GM18508 (cell line): ENCODE data around the gene TM6SF1.
"Not testable (repeated sequence)": the region's sequence is repeated elsewhere in the genome, so short reads cannot be mapped to it uniquely, and the experiment has no call there.

Experiments
- ATAC-seq: cut with Tn5 transposase; IDR thresholded peaks from one replicate; pipeline ENCODE4 v1.9.1; 2021; ENCODE audit warnings: moderate number of reproducible peaks; ENCODE audit not compliant: insufficient read depth, unreplicated experiment

Gene TM6SF1

GRCh38 chr15:83106994-83107840, at the start of gene TM6SF1:
TM6SF1 (plus strand) TSS chr15:83107645; CDS start chr15:83107681, 36 bp downstream.
- no peak for ATAC-seq

DNA sequence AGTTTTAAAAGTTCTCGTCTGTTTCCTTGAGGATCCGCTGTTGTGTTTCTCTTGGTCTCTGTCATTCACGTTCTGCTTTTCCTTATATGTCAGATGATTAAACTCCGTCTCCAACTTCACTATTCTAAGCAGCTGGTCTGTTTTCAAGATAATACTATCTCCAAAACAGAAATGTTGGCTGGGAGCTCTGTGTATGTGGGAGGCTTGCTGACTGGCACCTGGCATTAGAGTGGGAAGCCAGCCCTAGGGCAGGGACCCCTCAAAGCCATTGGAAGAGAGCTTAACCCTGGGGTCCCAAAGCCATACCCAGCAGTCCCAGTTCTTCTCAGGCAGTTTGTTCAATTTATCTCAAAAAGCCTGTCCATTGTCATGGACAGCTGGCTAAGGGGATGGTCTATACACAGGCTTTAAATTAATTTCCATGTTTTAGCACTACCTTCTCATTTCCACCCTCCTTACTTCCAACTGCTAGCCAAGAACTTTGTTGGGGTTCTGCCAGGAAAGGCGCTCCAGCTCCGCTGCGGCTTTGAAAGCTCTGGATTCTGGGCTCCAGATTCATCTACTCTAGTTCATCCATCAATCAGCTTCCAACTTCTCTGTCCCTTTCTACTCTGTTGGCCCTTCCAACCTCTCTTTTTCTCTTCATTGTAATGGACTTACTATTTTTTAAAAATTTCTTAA, 49.6 kb upstream of the TM6SF1 start:
- ATAC-seq = no peak

DNA sequence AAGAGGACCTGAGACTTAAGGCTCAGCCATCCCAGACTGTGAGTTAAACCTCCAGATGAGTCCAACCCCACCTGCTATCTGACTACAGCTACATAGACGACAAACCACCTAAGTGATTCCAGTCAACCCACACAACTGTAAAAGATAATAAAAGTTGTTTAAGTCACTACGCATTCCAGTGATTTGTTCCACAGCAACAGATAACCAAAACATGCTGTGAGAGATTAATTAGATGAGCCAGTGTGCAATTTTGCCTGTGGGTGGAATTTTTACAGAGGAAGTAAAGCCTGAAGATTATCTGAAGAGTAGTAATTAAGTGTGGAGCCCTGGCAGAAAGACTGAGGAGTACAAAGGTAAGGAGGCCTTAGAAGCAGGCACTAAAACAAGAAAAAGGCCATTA, 45.8 kb upstream of the TM6SF1 start:
- ATAC-seq = no peak

GRCh38 chr15:83062768-83063180, 44.7 kb upstream of the TM6SF1 start:
- no peak for ATAC-seq

- no peak for ATAC-seq
These were observed 43.9 kb upstream of the TM6SF1 start for GRCh38 chr15:83063551-83063950.

- no peak for ATAC-seq
These were observed 42.6 kb upstream of the TM6SF1 start for GRCh38 chr15:83064859-83065258.

- no peak for ATAC-seq
These were observed 42.0 kb upstream of the TM6SF1 start for GRCh38 chr15:83065431-83065830.

GRCh38 chr15:83066034-83066733, 41.3 kb upstream of the TM6SF1 start:
- no peak for ATAC-seq

DNA sequence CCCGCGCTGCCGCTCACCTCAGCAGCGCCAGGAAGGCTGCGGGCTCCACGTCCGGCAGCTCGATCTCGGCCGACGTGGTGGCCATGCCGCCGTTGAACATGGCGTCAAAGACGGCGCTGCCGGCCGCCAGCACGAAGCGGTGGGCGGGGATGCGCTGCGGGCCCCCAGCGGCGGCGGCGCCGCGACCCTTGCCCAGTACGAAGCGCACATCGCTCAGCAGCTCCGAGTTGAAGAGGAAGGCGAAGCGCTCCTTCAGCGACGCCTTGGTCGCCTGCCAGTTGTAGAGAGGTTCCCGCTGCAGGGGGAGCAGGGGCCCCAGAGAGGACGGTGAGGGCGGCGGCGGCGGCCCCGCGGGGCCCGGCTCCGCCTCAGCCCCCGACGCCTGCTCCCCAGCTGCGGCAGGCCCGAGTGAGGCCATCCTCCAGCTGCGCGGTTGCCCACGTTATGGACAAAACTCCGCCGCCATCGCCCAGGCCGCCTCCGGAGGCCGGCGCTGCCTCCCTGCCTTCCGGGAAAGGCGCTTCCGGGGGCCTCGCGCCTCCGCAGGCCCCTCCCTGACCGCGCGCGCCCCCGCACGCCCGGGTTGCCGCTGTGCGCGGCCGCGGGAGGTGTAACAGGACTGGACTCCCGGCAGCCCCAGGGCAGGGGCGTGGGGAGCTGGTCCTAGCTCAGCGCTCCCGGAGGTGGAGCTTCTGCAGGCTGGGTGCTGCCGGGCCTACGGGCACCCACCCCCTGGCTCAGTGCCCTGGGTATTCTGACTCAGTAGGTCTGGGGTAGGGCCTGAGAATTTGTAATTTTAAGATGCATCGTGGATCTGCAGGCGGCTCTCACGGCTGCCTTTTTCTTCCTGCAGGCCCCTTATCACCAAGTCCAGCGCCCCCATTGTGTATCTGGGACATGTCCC, 40.5 kb upstream of the TM6SF1 start, which contains the start of gene BTBD1:
Gene BTBD1 (minus strand): TSS at position 519 of the 904 bp plus-strand sequence. CDS start 101 bp downstream, at position 418.
- peak; percentile 36 for ATAC-seq

GRCh38 chr15:83067638-83067962, 39.8 kb upstream of the TM6SF1 start:
- ATAC-seq = no peak

DNA sequence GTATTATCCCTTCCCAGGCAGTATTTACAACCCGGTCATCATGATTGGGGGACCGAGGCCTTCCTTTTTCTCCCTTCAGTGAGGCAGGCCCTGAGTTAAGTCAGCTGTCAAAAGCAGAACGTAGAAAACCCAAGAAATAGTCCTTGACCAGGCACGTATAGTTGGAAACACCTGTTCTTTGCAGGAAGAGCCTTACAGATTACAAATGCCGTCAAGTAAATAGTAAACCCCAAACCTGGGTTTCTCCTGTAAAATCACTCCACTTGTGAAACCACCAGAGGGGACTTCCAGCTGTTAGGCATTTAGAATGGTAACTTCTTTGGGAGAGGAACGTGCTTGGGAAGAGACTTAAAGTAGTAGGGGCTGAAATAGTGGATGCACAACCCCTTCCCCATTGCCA, 39.4 kb upstream of the TM6SF1 start:
- no peak for ATAC-seq

- ATAC-seq = not testable (repeated sequence)
These were observed 38.2 kb upstream of the TM6SF1 start for GRCh38 chr15:83069211-83069642.

GRCh38 chr15:83077491-83078230, 29.8 kb upstream of the TM6SF1 start:
- no peak for ATAC-seq

DNA sequence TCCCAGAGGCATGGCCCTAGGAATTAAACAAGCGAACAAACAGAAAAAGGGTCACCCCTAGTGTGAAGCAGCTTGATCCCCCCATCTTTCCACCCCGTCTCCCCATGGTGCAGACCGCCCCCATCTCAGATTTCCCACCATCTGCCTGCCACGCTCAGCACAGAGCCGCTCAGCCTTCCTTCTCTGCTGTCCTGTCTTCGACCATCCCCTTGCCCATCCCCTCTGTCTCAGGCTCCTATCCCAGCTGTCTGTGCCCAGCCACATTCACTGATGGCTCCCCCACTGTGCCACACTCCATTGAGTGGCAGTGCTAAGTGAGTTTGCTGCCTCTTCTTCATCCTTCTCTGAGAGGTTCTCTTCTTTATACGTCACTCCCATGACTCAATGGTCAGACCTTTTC, 28.7 kb upstream of the TM6SF1 start:
- no peak for ATAC-seq

DNA sequence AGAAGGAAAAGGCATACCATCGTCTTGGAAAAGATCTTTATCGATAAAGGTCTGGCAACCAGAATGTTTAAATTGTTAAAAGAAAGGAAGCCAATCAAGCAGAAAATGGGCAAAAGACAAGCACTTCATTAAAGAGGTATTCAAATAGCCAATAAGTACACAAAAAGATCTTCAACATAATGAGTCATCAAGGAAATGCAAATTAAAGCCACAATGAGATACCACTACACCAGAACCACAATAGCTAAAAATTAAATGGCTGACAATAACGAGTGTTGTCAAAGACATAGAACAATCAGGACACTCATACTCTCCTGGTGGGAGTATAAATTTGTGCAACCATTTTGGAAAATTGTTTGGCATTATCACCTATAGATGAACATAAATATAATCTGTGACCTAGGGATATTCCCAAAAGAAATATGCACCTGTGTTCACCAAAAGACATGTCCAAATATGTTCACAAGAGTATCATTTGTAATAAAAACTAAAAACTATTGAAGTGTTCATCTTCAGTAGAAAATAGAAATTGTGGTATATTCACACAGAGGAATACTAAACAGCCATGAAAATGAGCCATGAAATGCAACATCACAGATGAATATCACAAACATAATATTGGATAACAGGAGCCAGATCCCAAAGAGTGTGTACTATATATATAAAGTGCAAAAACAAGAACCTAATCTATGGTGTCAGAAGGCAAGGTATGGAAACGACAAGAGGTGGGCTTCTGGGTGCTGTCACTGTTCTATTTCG, 26.0 kb upstream of the TM6SF1 start:
- no peak for ATAC-seq

DNA sequence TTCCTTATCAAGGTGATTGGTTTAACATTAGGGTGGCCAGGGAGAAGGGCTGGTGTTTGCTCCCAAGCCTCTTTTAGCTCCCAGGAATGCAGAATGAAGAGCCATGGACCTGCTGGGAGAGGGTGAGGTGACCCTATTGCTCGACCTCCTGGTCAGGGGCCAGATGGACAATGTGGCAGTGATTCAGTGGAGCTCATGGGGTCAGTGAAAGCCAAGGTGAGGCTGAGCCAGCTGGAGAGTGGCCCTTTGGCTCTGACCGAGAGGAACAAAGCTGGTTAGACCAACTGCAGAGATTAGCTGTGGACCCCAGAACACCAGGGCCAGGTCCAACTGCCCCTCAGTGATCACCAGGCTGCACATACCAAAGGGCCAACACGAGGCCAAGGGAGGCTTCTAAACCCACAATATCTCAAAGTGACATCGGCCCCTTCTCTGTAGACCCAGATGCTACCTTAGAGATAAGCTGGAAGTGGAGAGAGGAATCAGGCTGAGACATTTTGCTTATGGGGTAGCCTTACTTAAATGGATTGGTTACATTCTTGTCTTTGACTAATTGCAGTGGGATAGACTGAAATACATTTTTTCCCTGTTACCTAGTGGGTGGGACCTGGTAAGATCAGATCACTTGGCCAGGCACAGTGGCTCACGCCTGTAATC, 24.6 kb upstream of the TM6SF1 start:
- ATAC-seq = no peak

DNA sequence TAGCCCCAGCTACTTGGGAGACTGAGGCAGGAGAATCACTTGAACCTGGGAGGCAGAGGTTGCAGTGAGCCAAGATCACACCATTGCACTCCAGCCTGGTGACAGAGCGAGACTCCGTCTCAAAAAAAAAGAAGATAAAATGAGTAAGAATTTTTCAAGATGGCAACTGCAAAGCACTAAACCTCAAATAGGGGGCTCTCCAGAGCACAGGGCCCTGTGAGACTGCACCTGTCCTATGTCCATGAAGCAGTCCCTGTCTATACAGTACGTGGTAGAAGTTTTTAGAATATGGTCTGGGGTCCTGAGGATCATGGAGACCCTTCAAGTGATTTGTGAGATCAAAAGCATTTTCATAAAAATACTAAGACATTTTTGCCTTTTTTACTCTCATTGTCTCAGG, 22.0 kb upstream of the TM6SF1 start:
- not testable (repeated sequence) for ATAC-seq
